Measurements from ENCODE around the gene PPFIA1.
"Not testable (repeated sequence)": the region's sequence is repeated elsewhere in the genome, so short reads cannot be mapped to it uniquely, and the experiment has no call there.

The PPFIA1 gene

DNA sequence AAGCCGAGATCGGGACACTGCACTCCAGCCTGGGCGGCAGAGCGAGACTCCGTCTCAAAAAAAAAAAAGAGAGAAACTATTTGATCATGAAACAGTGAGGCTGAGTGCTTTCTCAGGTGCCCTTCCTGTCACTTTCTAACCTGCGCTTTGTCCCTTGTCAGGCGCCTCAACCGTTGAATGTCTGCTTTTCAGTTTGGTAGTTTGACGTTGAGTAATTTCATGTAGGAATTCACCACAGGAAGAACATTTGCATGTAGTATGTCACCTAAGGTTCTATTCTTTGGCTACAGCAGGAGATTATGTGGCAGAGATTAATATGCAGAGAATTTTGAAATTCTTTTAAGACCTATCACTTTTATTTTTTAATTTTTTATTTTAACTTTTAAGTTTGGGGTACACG lies 57.2 kb downstream of the PPFIA1 start:
- DNase-seq = no peak

DNA sequence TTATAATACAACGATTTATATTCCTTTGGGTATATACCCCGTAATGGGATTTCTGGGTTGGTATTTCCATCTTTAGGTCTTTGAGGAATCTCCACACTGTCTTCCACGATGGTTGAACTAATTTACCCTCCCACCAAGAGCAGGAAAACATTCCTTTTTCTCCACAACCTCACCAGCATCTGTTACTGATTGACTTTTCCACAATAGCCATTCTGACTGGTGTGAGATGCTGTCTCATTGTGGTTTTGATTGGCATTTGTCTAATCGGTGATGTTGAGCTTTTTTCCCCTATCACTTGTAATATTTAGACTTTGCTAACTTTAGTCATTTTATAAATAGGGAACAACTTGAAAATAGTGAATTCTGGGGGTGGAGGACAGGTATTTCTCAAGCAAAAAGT lies 58.1 kb downstream of the PPFIA1 start:
- DNase-seq = no peak

DNA sequence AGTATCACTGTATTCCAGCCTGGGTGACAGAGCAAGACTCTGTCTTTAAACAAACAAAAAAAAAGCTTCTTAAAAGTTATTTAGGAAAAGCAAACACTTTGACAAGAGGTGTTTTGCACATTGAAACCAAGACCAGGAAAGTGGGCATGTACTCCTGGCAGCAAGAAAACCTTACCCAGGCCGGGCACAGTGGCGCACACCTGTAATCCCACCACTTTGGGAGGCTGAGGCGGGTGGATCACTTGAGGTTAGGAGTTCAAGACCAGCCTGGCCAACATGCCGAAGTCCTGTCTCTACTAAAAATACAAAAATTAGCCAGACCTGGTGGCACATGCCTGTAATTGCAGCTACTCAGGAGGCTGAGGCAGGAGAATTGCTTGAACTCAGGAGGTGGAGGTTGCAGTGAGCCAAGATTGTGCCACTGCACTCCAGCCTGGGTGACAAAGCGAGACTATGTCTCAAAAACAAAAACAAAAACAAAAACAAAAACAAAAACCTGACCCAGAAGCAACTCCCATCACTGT lies 60.9 kb downstream of the PPFIA1 start:
- not testable (repeated sequence) for DNase-seq

DNA sequence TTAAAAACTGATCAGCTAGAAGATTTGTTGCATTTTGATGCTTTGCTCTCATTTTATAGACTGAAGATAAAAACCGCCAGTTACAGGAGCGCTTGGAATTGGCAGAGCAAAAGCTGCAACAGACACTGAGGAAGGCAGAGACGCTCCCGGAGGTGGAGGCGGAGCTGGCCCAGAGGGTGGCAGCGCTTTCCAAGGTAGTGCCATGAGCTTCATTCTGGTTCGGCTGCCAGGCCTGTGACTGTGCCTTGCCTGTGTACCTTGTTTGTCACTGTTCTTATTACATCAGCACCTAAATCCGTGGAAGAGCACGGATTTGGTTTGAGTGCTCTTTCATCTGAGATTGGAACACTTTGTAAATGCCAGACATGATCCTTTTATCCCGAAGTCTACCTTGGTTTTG lies 61.4 kb downstream of the PPFIA1 start:
- no peak for DNase-seq

DNA sequence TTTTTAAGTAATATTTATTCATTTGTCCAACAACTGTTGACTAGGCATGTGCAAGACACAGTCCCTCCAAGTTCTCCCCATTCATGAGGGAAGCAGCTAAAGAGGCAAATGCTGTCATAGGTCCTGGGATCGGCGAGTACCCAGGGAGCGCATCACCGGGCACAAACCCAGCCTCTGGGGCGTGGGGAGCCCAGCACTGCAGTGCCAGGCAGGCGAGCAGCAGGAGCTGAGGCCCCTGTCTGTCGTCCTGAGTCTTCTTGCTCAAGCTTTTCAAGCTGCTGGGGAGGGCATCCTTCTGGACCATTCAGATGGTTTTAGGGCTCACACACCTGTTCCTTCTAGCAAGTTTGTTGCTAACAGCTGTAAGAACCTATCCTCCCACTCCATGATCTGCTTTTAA lies 62.1 kb downstream of the PPFIA1 start:
- no peak for DNase-seq

DNA sequence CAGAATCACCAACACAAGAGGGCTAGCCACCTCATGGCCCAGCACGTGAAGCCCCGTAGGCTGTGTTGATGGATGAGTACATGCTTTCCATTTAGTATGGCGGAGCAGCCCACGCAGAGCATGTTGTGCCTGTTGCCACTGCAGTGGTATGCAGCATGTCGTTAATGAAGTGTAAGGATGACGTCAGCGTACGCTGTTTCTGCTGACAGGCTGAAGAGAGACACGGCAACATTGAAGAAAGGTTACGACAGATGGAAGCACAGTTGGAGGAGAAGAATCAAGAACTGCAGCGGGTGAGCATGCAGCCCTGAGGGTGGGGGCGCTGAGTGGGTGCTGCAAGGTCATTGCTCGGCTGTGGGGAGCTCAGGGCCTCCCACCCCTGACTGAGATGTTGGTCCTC lies 62.8 kb downstream of the PPFIA1 start:
- DNase-seq = no peak

DNA sequence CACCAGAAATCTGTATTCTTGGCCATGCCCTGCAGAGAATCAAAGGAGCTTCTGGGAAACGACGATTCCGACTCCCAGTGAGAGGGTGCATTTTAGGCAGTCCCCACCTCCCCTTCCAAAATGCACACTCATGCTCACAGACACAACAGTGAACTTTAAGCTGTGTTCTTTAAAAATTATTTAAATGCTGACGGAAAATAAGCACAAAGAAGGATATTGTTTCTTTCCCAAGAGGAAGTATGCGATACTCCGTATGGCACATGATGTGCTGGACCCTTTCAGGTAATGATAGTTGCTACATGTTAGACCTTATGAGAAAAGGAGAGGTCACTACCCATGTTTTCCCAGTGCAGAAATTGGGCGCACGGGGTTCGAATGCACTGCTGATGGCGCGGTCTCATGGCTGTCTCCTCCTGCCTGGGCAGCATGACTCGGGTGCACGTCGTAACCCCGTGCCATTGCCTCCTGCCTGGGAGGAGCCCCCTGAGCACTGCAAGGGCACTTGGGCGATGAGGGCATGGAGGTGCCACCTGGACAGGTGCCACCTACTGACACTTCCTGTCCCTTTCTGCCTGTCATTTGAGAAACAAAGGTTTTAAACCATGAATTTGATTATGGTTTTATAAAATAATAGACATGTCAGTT lies 64.0 kb downstream of the PPFIA1 start:
- DNase-seq = no peak

DNA sequence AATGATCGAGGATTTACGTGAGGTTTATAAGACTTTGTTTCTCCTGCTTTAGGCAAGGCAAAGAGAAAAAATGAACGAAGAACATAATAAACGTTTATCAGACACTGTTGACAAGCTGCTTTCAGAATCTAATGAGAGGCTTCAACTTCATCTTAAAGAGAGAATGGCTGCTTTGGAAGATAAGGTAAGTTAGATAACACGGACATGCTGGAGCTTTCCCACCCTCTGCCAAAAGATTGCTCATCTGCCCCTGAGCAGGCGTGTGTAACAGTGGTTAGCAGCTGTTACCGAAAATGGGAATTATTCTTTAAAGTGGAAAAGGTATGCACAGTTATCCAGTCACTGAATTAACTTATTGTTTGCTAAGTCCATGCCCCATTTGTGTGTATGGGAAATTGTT lies 65.0 kb downstream of the PPFIA1 start:
- no peak for DNase-seq

DNA sequence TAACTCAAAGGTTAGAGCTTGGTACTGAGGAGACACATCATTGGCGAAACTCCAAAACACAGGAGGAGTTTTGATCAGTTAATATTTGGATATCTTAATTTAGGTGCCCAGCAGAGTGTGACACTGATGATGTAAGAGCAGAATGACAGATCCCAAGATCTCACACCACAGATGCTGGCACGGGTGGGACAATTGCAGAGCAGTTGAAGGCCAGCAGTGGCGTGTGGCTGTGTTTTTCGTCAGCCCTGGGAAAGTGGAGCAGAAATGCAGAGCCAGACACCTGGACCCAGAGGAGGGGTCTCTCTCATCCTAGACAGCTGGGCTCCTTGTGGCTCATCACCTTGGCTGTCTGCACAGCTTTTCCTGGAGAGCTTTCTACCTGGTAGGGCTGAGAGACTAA lies 68.1 kb downstream of the PPFIA1 start:
- DNase-seq = no peak

DNA sequence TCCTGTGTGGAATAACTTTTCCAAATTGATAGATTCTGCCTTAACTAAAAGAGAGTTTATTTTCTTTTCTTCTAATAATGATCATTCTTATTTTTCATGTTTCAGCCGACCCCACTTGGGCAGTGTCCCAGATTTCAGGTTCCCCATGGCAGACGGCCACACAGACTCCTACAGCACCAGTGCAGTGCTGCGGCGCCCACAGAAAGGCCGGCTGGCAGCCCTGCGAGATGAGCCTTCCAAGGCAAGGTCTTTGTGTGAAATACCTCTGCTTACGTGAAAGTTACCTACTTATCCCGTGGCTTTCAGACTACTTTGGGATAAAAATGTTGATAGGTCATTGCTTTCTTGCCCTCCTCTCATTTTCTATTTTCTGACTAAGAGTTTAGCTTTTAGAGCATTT lies 68.6 kb downstream of the PPFIA1 start:
- DNase-seq = no peak

DNA sequence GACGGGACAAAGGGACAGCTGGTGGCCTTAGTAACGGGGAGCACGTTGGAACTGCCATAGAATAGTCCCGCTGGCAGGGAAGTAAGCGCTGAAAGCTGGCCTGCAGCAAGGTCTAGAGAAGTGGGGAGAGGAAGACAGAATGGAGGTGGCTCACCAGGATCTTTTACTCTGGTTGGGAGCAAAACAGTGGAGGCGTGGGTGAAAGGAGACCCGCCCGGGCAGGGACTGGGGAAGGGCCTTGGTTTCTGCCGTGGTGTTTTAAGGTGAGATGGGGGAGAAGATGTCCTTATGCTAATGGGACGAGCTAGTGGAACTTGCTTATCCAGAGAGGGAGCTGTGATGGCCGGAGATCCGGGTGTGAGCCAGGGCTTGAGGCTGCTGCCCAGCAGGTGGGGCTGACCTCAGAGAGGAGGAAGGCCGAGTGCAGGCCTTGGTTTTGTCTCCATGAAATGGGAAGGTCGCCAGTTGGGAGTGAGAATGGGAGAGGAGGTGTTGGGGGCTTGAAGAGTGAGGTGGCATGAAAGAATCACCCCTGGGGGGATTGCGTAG lies 71.5 kb downstream of the PPFIA1 start:
- no peak for DNase-seq

DNA sequence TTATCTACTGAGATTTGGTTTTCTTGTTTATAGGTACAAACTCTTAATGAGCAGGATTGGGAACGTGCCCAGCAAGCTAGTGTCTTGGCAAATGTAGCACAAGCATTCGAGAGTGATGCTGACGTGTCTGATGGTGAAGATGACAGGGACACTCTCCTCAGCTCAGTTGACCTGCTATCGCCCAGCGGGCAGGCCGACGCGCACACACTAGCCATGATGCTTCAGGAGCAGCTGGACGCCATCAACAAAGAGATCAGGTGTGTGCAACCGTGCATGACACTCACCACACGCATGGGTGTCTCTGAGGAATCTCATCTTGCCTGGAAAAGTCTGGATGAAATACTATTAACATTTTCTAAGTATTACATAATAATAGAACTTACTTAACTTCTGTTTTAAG lies 73.1 kb downstream of the PPFIA1 start:
- no peak for DNase-seq

DNA sequence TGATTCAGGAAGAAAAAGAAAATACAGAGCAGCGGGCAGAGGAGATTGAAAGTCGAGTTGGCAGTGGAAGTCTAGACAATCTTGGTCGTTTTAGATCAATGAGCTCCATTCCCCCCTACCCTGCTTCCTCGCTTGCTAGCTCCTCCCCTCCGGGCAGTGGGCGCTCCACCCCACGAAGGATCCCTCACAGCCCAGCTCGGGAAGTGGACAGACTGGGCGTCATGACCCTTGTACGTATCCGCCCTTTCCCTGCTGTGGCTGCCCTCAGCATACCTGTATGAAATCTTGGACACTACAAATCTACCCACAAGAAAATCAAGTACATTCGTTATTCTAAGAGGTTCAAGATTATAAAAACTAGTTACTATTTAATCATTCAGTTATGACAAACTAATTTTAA lies 77.7 kb downstream of the PPFIA1 start:
- no peak for DNase-seq

DNA sequence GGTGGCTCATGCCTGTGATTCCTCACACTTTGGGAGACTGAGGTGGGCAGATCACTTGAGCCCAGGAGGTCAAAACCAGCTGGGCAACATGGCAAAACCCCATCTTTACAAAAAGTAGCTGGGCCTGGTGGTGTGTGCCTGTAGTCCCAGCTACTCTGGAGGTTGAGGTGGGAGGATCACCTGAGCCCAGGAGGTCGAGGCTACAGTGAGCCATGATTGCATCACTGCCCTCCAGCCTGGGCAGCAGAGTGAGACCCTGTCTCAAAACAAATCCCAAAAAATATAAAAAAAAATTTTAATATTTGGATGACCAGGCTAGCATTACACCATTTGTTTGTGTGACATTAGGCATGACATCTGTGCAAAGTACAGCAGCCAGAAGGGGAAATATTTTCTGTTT lies 78.1 kb downstream of the PPFIA1 start:
- DNase-seq = no peak

DNA sequence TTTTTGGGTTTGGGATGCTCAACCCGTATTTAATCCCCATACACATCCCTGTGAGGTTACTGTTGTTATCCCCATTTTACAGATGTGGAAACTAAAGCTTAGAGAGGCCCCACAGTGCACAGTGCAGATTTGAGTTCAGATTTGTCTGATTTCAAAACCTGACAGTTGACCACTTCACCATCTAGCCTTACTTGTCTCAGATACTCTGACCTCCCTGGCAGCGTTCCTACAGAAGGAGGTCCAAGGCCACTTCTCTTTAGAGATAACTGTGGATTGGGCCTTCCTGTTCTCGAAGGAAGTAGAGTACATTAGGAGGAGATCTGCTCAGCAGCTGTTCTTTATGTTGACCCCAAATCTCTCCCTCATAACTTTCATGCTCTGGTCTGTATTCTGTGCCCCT lies 81.2 kb downstream of the PPFIA1 start:
- DNase-seq = no peak

DNA sequence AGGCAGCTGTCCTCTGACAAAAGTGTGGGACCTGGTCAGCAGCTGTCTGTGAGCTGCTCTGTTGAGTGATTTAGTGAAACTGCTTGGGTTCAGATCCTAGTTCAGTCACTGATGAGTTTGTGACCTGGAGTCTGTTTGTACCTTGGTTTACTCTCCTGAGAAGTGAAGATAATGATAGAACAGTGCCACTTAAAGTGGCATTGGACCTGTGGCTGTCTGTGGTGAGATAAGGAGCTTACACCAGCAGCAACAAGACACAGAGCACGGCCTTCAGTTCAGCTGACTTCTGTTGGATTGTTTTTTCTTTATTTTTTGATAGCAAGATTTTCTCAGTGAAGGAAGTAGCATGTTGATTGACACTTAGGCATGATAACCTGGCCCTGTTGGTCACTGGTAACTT lies 81.6 kb downstream of the PPFIA1 start:
- DNase-seq = no peak

DNA sequence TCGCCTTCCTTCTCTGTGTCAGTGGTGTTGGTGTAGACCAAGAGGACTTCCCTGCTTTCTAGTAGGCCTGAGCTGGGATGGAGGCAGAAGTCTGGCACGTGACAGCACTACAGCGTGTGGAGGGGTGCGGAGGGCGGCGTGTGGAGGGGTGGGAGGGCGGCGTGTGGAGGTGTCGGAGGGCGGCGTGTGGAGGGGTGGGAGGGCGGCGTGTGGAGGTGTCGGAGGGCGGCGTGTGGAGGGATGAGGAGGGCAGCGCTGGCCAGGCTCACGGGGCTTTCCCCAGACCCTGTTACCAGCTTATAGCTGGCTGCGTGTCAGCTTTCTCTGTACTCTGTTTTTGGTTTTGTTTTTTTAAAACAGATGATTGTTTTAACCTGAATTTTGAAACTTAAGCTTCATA lies 82.1 kb downstream of the PPFIA1 start:
- no peak for DNase-seq

DNA sequence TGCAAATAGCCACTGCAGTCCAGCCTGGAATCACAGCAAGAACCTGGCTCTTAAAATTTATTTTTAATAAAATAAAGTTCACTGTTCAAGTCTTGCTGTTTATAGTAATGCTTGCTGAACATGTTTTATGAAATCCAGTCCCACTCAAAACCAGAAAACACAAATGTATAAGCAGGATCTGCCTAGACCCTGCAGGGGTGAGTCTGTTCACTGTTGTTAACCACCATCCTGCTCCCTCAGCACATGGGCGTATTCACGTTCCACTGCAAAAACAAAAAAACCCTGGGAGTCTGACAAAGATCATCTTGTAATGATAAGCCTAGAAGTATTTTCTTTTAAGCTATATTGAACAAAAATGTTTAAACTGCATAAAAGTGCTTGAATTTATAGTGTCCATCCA lies 82.8 kb downstream of the PPFIA1 start:
- DNase-seq = no peak

DNA sequence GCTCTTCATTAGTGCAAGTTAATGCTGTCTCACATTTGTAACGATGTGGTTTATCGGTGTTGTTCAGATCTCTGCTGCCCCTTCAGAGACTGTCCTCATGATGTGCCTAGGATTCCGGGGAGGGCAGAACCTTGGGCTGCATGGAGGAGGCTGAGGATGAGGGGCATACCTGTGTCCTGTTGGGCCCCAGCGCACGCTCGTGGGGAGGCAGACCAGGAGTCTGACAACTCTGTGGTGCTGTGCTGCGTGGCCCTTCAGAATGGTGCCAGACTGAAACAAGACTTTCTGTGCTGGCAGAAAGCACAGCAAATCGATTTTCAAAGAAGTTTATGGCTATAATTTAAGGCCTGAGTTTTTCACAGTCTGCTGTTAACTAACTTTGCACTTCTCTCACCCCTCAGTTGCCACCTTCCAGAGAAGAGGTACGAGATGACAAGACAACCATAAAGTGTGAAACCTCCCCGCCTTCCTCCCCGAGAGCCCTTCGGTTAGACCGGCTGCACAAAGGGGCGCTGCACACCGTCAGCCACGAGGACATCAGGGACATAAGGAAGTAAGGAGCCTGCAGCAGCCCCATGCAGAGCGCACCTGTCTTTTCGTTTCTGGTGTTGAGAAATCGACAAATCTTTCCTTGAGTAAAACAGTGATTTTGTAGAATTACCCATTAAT lies 83.5 kb downstream of the PPFIA1 start:
- DNase-seq = no peak

DNA sequence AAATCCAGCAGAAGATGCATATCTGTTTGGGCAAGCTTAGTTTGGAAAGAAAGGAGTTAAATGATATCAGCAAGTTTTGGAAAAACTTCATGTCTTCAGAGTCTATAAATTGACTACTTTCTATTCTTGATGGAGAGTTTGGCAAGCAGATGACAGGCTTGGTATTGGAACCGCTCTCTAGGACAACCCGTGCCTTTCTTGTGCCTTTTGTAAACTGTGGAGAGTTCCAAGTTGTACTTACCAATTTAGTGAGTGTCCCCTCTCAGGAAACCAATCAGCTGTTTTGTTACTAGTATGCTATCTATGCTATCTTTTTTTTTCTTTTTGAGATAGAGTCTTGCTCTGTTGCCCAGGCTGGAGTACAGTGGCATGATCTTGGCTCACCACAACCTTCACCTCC lies 84.1 kb downstream of the PPFIA1 start:
- DNase-seq = no peak

DNA sequence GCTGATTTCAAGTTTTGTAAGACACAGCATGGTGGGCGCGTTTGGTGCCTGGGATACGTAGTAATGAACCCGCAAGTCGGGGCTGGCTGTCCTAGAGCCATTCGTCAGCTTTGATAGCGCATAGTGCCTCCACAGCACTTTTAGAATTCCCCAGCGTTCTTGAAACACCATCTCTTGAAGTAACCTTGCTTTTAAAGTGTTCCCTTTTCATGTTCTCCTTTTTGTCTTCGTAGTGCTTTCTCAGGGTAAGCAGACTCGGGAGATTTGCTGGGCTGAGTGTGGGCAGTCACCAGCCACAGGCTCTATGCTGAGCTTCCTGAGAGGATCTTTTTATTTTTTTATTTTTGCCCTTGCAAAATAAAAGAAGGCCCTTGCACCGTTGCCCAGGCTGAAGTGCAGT lies 88.3 kb downstream of the PPFIA1 start:
- DNase-seq = no peak

DNA sequence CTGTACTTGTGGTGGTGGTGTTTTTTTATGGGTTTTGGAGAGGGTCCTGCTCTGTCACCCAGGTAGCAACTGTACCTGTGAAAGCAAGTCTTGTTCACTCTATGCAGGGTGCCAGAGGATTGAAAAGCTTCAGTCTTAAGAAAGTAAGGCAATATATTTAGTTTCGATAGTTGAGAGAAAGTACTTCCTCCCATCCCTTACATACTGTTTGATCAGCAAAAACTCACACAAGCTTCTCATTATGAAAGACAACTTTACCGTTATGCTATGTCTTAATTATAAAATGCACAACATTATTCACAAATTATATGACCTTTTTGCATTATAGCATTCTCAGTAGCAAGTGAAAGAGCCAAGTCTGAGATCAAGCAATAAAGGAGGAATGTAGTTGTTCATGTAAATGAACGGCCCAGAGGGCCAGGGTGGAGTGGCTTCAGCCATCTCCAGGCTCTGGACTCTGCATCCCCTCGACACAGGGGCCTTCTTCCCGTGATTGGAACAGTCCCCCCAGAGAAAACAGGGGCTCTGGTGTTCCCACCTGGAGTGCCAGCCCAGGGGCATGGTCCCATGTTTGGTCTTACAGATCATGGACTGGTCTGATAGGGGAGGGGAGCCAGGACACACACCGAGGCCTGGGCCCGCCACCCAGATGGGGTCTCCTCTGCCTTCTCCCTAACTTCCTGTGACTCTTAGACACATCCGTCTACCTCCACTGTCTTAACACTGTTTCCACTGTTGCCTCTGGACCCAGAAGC lies 89.1 kb downstream of the PPFIA1 start:
- DNase-seq = no peak

DNA sequence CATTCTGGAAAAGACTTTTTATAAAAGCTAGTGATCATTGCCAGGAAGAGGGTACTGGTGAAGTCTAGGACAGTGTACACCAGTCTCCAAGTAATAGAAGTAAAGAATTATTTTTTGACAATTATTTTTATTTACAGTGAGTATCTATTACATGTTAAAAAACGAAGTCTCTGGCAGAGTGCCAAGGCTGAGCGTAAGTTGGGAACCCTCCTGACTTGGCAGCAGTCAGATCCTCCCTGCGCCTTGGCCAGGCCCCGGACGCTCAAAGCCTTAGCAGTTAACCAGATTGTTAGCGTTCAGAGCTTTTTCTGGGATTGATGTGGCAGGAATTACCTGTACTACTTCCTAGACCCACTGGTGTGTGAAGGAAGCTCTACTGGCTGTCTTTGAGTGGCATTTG lies 89.7 kb downstream of the PPFIA1 start:
- no peak for DNase-seq

DNA sequence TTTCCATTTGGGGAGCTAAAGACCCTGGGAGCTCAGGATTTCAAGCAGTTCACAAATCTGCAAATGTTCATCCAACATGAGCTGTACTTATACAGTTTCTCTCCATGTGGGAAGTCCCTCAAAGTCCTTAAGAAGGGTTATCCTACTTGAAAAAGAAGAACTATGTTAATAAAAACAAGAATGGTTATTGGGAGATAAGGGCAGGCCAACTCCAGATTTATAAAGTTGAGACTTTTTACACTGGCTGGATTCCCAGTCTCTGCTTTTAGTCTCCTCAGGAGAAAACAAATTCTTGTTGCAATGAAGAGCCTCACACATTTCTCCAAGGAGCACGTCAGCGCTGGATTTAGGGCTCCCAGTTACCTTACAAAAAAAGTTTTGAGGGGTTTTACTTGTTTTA lies 93.7 kb downstream of the PPFIA1 start:
- DNase-seq = no peak

All from stimulated activated CD4-positive, alpha-beta T cell treated with anti-CD3 and anti-CD28 coated beads, Interleukin-4, amount 100 ng/mL, for 4 hours (primary cell).